NCI-H524 (cell line): Measurements from ENCODE around the gene CACNA1D.

Experiments
- DNase-seq, 2 experiments: peaks; one replicate each; lab custom pipeline; 2025; lab: John Stamatoyannopoulos, UW

The CACNA1D gene

GRCh38 chr3:53806182-53807116, 312.0 kb downstream of the CACNA1D start:
- no peak for DNase-seq

DNA sequence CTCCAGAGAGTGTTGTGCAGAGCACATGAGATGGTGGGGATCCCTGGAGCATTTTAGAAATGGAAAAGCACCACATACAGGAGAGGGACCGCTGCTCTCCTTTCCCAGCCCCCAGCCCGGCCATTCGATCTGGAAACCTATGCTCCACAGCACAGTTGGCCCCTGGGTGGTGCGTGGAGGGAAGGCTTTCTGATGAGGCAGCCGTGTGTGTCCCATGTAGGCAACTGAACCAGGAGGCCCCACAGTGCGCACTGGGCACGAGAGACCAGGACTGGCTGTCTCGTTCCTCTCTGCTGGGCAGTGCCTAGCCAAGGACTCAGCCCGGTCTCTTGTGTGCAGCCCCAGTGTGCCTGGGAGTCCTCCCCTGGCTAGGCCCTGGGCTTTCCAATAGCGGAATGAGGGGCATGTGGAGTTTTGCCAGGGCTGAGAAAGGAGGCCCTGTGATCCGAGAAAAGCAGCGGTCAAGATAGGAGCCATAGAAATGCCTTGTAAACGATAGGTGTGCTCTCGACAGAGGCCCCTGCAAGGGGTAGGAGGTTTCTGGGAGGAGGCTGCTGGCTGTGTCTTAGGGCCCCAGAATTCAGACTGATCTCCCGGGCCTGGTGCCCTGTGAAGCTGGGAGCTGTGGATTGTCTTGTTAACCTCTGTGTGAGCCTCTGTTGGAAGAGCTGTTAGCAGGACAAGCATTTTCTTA, 312.9 kb downstream of the CACNA1D start:
- DNase-seq = no peak

DNA sequence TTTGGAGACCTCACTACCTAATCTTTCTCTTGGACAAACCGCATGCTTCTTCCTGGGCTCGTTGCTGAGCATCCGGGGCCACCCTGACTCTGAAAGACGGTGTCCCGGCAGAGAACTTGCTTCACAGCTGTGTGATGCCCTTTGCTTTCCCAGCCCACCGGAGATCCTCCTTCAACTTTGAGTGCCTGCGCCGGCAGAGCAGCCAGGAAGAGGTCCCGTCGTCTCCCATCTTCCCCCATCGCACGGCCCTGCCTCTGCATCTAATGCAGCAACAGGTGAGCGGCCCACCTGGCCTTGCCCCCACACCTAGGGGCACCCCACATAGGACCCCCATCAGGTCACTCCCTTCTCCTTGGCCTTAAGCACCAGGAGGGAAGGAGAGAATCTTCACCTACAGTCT, 314.1 kb downstream of the CACNA1D start:
- no peak for DNase-seq

DNA sequence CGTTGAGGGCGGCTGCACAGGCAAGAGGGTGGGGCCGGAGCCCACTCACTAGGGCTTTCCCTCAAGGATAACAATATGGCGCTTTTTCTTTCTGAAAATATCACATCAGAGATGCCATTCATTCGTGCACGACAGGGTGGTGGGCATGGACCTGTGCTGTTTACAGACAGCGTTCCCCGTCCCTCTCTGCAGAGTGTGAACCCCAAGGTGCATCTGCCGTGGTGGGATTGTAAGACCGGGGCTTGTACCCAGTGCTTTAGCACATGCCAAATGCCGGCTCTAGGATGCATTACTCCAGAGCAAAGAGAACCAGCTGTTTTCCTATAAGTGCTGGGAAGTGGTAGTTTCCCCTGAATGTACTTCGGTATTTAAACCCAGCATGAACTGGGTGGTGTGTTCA, 314.9 kb downstream of the CACNA1D start:
- DNase-seq = no peak

- DNase-seq = no peak
Measured at GRCh38 chr3:53809764-53810400, 315.5 kb downstream of the CACNA1D start.

DNA sequence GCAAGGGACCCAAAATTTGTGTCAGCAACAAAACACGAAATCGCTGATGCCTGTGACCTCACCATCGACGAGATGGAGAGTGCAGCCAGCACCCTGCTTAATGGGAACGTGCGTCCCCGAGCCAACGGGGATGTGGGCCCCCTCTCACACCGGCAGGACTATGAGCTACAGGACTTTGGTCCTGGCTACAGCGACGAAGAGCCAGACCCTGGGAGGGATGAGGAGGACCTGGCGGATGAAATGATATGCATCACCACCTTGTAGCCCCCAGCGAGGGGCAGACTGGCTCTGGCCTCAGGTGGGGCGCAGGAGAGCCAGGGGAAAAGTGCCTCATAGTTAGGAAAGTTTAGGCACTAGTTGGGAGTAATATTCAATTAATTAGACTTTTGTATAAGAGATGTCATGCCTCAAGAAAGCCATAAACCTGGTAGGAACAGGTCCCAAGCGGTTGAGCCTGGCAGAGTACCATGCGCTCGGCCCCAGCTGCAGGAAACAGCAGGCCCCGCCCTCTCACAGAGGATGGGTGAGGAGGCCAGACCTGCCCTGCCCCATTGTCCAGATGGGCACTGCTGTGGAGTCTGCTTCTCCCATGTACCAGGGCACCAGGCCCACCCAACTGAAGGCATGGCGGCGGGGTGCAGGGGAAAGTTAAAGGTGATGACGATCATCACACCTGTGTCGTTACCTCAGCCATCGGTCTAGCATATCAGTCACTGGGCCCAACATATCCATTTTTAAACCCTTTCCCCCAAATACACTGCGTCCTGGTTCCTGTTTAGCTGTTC, 316.9 kb downstream of the CACNA1D start:
- DNase-seq = no peak

GRCh38 chr3:53812434-53812833, 318.0 kb downstream of the CACNA1D start:
- peak in 1 of 2 experiments; percentile 21 for DNase-seq

DNA sequence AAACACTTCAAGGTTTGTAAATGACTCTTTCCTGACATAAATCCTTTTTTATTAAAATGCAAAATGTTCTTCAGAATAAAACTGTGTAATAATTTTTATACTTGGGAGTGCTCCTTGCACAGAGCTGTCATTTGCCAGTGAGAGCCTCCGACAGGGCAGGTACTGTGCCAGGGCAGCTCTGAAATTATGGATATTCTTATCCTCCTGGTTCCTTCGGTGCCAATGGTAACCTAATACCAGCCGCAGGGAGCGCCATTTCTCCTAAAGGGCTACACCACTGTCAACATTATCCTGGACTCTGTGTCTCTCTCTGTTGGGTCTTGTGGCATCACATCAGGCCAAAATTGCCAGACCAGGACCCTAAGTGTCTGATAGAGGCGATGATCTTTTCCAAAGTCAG, 318.8 kb downstream of the CACNA1D start:
- no peak for DNase-seq

DNA sequence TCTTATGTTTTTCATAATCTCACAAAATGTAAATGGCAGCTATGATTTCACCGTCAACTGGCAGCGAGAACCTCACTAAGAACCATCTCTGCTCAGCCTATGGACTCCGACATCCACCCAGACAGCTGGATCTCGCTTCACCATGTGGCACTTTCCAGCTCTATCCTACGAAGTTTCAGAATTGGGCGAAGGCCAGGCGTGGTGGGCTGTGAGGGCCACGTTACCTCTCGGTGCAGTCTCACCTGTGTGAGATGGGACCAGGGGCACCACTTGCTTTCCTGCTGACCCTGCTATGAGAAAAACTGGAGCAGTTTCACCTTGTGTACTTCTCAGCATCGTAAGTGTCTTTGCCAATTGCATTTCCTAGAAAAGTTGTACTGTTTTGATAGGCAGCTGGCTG, 319.5 kb downstream of the CACNA1D start:
- DNase-seq = no peak

DNA sequence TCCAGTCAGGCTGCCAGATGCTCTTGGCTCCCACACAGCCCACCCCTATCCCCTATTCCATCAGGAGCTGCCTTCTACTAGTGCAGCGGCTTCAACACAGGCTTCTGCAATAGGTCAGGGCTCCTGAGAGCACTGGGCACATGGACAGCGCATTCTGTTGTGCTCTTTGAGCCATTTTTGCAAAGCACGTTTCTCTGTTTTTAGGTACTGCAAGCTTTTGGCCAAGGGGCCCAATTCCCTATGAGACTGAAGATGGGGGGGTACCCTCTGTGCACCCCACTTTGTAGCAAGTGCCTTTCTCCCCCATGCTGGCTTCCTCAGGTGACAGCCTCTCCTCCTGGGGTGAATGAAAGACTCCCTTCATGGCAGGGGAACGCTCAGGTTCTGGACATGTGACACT, 320.7 kb downstream of the CACNA1D start:
- no peak for DNase-seq

DNA sequence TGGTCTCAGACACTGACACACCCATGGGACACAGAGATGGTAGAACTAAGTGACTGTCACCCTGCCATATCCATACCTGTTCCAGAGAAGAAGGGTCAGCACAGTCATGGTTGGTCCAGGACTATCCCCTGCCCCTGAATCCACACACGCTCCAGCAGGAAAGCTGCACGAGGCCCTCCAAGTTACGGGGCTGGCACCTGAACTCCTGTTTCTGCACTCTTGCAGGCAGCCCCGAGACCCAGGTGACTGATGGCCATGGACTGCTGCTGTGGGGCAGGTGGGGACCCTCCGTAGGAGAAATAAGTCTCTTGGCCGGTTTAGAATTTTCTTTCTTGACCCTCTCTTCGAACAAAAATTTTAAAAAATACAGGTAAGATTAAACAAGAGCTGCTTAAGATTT, 321.2 kb downstream of the CACNA1D start:
- DNase-seq = no peak

- DNase-seq = no peak
Measured at GRCh38 chr3:53816425-53816824, 322.0 kb downstream of the CACNA1D start.

DNA sequence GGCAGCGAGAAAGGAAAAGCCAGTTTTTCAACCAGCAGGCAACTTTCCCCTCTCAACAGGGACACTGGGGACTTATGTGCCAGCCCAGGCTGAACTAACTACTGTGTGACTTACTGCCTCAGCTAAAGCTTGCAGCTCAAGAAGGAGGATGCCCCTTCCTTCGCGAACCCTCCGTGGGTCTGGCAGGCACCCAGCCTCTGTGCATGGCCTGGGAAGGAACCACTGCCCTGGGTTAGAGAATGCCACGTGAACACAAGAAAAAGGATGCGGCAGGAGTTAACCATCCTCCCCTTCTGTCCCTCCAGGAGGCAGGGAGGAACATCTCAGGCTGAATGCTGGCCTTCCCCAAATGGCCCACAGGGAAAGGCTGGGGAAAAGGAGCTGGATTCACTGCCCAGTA, 322.8 kb downstream of the CACNA1D start:
- DNase-seq = no peak

DNA sequence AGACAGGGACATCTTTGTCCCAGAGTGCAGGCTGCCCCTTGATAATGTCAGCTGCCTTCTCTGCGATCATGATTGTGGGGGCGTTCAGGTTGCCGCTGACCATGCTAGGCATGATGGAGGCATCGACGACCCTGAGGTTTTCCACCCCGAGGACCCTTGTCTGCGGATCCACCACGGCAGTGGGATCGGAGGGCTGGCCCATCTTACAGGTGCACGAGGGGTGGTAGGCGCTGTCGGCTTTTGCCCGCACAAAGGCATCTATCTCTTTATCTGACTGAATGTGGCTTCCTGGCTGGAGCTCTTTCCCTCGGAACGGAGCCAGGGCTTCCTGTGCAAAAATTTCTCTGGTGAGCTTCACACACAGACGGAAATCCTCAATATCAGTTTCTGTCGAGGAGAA, 323.4 kb downstream of the CACNA1D start:
- DNase-seq = no peak

DNA sequence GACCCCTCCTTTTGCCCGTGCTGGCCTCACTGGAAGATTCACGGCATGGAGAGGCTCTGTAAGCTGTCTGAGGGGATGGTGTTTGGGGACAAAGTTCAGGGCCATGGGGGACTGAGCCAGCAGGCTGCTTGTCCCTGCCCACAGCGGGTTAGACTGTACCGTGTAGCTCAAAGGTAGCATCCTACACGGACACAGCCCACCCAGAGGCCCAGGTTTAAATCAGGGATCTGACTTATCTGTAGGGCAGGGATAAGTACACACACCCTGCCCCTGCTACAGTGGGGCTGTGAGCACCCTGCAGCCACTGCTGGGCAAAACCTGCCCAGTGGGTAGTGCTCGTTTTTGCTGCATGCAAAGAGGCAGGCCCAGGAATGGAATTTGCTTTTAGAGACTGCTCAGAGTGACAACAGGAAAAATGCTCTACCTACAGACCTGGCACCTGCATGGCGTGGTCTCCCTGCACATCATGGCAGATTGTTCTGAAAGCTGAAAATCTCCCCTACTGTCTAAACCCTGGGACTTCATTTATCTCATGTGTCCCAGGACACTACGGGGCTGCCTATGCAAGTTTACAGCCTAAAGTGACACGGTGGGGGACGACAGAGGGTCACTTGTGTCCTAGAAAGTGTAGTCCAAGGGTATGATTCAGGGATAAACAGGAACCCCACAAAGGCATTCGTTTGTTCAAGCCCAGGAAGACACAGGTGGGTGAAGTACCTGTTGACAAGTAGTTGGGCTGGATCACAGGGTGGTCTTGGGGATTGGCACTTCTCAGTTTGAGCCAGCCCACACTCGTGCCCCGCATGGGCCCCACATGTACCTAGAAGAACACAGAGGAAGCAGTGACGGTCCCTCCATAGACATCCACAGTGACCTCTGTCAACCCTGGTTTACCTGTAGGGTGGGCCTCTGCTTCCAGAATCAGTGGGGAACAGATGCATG, 324.1 kb downstream of the CACNA1D start:
- no peak for DNase-seq

- no peak for DNase-seq
Measured at GRCh38 chr3:53819163-53819868, 324.9 kb downstream of the CACNA1D start.

- no peak for DNase-seq
Measured at GRCh38 chr3:53820084-53820483, 325.7 kb downstream of the CACNA1D start.

DNA sequence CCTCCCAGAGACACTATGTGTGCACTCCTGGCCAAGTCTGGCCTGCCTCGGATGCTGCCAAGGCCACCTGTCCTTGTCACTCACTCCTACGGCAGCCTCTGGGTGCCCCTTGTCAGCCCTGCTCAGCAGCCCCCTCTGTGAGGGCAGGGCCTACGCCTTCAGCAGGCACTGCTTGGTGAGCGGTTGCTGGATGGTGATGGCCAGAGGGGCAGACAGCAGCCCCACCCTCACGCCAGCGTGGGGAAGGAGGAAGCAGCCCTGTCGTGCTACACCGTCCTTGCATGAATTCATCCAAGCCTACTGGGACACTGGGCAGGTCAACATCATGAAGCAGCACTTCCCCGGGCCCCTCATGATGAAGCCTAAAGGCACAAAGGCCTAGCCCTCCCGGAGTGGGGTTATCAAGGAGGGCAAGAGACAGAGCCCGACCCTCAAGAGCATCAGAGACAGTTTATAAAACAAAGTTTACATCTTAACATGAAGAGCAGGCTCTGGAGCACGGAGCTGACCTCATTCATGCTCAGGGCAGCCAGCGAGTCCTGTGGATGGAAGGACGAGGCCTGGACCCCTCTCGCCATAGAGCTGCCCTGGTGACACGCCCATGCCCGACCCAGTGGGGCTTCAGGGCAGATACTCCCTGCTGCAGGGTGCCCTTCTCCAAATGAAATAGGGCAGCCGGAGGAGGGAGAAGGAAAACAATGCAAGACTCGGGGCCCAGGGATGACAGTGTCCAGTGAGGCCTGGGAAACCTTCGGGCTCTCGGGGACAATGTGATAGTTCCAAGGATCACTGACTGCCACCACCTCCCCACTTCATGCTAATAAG, 326.6 kb downstream of the CACNA1D start:
- DNase-seq = peak; percentile 16 to 62

DNA sequence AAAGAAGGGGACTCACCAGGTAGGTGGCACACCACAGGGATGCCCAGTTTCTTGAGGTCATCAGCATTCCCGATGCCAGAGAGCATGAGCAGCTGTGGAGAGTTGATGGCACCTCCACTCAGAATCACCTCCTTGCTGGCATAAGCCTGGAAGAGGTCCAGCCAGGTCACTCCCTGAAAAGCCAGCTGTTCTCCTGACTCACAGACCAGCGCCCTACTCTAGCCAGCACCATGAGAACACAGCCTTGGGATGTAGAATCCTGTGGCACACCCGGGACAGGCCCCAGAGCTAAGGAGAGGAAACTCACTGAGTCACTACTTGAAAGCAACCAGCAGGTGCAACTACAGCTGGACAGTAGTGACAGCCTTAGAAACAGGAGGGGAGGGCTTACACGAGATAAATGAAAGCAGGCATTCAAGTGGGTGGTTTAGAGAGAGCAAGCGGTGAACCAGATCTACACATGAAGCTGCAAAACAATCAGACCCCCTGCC, 327.3 kb downstream of the CACNA1D start:
- peak in 1 of 2 experiments; percentile 29 for DNase-seq
